NCI-H774 (cell line): ENCODE results near the gene ALPG.
A peak's percentile ranks its signal among the peaks of the same experiment; 100 is the strongest.
"Not testable (repeated sequence)": the region's sequence is repeated elsewhere in the genome, so short reads cannot be mapped to it uniquely, and the experiment has no call there.

Source experiments
- DNase-seq: peaks from one replicate; lab custom pipeline; 2025; lab: John Stamatoyannopoulos, UW

ALPG gene

DNA sequence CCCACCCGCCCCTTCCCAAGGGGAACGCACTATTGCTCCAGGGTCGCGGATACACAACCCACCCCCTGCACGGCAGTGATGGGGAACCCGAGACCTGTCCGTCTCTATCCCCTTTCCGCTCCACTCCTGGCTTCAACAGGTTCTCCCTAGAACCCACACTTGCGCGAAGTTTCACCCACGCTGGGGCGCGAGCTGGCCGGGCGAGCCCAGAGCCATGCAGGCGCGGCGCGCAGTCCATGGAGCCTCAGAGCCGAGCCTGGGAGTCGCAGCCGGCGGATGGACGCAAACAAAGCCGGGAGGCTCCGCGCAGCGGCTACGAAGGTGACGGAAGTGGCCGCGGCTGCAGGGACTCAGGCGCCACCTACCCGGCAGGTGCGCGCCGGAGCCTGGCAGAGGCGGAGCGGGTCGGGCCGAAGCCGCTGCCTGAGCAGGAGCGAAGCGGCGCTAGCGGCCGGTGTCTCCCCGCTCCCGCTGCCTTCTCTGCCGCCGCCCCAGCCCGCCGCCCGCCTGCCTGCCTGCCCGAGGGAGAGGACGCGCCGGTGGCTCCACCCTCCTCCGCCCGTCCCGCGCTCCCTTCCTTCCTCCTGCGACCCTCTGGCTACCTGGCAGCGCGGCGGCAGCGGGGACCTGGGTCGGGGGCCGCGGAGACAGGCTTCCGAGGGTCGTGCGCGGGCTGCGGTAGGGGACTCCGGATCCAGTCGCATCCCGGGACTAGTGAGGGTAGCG is 14.0 kb downstream of the ALPG start:
- DNase-seq, result peak; percentile 56

GRCh38 chr2:232421189-232421785 is 14.6 kb downstream of the ALPG start:
- no peak for DNase-seq

DNA sequence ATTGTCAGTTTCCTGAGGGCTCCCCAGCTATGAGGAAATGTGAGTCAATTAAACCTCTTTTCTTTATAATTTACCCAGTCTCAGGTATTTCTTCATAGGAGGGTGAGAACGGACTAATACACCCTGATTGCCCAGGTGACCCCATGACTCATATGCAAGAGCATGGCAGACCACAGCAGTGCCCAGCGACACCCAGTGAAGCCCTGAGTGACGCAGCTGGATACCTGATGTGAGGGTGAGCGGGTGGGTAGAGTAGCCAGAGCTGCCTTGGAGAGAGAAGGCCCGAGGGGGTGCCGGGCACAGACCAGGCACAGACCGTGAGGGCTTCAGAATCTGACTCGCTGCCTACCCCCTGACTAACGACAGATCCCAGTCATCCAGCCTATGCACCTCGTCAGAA is 15.4 kb downstream of the ALPG start:
- no peak for DNase-seq

GRCh38 chr2:232422996-232423395 is 16.4 kb downstream of the ALPG start:
- not testable (repeated sequence) for DNase-seq

GRCh38 chr2:232423407-232423806 is 16.8 kb downstream of the ALPG start:
- DNase-seq, result not testable (repeated sequence)

GRCh38 chr2:232431705-232432590 is 25.3 kb downstream of the ALPG start:
- DNase-seq, result no peak

- DNase-seq, result no peak
Observed at GRCh38 chr2:232432598-232433184, 26.0 kb downstream of the ALPG start.

- DNase-seq, result not testable (repeated sequence)
Observed at GRCh38 chr2:232433622-232434021, 27.0 kb downstream of the ALPG start.

GRCh38 chr2:232434091-232434490 is 27.4 kb downstream of the ALPG start:
- no peak for DNase-seq

DNA sequence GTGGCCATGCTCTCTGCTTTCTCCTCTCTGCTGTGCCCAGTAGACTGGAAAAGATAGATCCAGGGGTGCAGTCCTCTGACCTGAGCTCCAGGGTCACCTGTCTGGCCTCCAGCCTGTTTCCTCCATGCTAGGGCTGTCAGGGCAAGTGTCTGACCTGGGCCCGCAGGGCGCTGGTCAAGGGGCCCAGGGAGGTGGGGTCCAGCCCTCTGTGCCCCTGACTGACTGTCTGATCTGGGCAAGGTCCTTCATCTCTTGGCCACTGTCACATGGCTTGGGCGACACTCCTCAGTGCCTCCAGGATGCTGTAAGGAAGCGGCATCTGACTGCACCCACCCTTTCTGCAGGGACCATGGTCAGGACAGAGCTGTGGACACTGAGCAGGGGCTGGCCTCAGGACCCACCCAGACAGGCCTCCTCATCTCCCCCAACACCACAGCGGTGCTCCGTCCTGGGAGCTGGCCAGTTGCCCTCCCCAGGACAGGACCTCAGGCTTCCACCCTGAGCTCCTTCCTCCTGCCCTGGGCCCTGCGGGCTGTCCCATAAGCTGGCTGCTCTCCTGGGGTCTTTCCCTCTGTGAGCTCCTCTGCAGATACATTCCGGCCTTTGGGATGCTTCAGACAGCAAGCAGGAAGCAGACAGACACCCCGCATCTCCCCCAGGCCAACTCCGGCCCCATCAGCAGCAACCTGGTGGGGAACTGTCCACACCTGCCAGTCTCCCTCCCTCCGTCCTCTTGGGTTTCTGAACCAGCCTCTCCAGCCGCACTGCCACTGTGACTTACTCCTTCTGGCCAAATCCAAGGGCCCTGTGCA is 28.1 kb downstream of the ALPG start:
- no peak for DNase-seq

- DNase-seq, result no peak
Observed at GRCh38 chr2:232435375-232435648, 28.7 kb downstream of the ALPG start.

DNA sequence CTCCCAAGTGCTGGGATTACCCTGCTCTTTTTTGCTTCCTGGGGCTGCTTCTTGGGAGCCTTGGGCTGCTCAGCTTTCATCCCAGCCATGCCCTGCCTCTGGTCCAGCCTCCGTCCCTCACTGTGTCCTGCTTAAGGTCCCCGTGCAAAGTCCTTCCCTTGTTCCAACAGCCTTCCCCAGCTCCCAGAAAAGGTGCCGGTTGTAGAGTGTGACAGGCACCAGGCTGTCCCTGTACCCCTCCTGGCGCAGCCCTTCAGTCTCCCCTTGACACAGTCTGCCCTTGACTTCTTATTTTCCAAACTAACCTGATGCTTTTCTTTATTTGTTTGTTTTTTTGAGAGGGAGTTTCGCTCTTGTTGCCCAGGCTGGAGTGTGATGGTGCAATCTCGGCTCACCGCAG is 29.2 kb downstream of the ALPG start:
- no peak for DNase-seq

DNA sequence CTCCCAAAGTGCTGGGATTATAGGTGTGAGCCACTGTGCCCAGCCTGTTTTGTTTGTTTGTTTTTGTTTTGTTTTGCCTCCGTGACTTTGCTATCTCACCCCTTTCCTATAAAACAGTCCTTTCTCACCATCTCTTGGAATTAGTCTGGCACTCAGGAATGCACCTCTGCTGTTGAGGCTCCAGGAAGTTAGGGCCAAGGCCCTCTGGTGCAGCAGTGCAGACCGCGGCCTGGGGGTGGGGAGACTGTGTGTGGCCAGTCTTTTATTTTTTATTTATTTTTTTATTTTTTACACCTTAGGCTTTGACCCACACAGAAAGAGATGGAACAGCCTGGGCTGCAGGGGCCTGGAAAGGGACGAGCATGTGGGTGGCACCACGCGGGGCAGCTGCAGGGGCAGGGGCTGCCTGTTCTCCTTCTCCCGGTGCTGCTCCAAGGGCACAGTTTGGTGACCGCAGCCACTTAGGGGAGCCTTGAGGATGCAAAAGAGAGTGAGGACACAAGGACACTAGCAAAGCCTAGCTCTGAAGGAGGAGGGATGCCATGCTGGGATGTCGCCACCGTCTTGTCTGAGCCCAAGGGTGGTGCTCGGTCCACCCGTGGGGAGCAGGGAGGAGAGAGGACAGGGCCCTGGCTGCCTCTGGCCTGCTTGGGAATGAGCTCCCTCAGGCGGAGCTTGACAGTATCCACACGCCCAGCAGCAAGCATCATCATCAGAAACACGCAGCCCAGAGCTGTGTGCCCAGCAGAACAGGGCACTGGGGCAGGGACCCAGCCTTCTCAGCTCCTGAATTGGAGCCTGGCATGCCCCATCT is 29.9 kb downstream of the ALPG start:
- no peak for DNase-seq

DNA sequence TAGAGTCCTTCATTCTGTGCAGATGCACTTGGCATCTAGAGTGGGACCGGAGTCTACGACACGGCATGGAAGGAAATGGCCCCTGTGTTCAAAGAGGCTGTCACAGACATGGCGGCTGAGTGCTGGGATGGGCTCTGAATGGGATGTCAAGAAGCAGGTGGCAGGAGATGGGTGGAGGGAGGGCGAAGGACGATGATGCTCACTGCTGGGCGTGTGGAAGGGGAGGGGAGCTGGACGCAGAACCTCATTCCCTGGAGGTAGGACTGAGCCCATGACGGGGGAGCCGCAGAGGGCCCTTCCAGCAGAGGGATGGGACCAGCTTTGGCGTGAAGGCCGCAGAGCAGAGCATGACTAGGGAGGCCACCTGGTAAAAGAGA is 30.5 kb downstream of the ALPG start:
- DNase-seq, result no peak

DNA sequence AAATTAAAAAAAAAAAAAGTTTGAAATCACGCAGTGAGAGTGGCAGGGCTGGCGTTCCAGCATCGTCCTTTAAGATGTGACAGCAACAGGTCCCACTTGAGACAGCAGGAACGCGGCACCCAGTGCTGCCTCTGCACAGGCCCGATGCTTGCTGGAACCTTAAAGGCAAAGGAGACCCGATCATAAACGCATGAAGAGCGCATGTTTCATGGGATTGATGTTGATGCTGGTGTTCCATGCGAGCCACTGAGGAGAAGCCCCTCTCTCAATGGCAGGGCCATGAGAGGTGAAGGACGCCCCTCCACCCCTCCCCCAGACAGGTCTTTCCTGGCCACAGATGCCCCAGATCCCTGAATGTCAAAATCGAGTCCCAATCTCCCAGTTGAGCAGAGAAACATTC is 31.4 kb downstream of the ALPG start:
- no peak for DNase-seq

GRCh38 chr2:232438951-232439757 is 32.5 kb downstream of the ALPG start:
- DNase-seq, result peak; percentile 3

- DNase-seq, result no peak
Observed at GRCh38 chr2:232439758-232440135, 33.1 kb downstream of the ALPG start.

DNA sequence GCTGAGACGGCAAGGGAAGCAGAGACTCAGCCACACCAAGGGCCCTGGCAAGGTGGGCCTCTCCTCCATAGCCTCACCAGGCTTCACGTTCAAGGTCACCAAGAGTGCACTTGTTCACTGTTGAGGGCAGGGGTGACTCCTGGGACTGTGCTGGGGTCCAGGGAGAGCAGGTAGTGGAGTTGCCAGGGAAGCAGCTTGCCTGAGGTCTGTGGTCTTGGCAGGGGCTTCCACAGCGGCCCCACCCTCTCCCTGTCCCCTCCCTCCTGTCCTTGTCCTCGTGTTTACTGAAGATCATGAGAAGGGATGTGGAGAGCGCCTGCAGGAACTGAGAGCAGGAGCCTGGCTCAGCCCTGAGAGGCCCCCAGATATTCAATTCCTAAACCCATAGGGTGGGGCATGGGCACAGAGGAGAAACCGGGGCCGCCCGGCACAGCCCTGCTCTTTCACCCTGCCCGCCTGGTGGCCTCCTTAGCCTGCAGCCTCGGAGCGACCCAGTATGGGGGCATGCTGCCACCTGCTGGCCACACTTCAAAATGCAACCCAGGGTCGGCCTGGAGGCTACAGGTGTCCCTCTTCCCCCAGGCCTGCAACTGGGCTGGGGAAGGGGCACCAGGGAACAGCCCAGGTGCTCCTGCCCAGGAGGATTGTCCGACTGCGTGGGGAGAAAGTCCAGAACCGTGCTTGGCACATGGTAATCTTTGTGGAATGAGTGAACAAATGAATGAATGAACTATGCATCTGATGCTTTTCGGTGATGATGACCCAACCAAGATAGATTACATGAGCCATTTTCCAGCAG is 33.8 kb downstream of the ALPG start:
- peak; percentile 33 for DNase-seq

DNA sequence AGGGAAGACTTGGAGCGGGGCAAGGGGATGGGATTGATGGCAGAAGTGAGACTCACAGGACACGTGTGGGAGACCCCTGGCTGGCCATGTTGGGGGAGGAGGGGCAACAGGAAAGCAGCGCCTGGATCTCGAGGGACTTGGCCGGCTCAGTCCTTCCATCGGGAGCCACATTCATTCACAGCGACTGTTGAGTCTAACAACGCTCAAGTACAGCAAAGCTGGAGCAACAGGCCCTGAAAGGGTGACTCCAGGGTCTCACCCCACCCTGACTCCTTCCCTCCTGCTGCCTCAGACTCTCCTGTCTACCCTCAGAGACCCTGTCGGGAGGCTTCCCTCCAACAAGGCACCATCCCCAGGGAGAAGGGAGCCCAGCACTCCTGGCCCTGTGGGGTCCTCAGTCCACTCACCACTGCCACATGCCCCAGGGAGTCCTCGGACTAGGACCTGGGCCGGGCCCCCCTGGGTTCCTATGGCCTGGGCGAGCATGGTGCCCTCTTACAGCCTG is 34.6 kb downstream of the ALPG start:
- no peak for DNase-seq
